Measurements from ENCODE around the gene SLC25A21.

The SLC25A21 gene

GRCh38 chr14:37023875-37024565 is 148.4 kb downstream of the SLC25A21 start:
- TF ChIP-seq, protein P1, sequence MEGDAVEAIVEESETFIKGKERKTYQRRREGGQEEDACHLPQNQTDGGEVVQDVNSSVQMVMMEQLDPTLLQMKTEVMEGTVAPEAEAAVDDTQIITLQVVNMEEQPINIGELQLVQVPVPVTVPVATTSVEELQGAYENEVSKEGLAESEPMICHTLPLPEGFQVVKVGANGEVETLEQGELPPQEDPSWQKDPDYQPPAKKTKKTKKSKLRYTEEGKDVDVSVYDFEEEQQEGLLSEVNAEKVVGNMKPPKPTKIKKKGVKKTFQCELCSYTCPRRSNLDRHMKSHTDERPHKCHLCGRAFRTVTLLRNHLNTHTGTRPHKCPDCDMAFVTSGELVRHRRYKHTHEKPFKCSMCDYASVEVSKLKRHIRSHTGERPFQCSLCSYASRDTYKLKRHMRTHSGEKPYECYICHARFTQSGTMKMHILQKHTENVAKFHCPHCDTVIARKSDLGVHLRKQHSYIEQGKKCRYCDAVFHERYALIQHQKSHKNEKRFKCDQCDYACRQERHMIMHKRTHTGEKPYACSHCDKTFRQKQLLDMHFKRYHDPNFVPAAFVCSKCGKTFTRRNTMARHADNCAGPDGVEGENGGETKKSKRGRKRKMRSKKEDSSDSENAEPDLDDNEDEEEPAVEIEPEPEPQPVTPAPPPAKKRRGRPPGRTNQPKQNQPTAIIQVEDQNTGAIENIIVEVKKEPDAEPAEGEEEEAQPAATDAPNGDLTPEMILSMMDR (IDR thresholded peaks at IDR 0.05; ENCODE audit: unreplicated experiment in 3 of 3), result no peak

DNA sequence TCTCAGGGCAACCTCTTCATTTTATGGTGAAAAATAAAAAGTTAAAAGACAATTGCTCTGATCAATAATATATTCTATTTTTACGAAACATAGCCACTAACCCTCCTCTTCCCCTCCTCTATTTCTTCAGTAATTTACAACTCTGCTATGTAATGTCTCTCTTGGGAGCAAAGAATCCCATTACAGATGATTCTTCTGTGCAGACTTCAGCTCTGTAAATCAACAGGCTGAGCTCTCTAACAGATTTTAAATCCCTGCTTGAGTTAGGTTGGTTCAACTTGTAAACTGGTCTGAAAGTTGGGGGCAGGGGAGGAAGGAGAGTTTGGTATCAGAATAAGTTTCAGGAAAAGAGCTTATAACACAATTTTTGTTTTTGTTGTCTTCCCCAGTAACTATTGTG is 151.0 kb downstream of the SLC25A21 start:
- Mint-ChIP-seq H3K9me3 (peaks cover 8% of the 10 kb centered on the region), H3K27ac (peak overlapping the region; percentile 1 to 43 (median 22)), H3K27me3 (ENCODE audit: low read depth) (no peaks in the 10 kb centered on the region), H3K36me3 (ENCODE audit: low read depth) (peaks cover 5% of the 10 kb centered on the region), H3K4me1 (peaks cover 43% of the 10 kb centered on the region), H3K4me3 (no peak overlapping the region)
- TF ChIP-seq, protein P1 (IDR thresholded peaks at IDR 0.05; ENCODE audit: unreplicated experiment in 3 of 3), result no peak

More at GRCh38 chr14:37023875-37024565, 148.4 kb downstream of the SLC25A21 start:
- Mint-ChIP-seq H3K4me1 (peaks cover 60% of the 10 kb centered on the region), H3K9me3 (no peaks in the 10 kb centered on the region), H3K36me3 (ENCODE audit: low read depth) (no peaks in the 10 kb centered on the region), H3K27me3 (ENCODE audit: low read depth) (no peaks in the 10 kb centered on the region), H3K27ac (no peak overlapping the region), H3K4me3 (no peak overlapping the region)

DNA sequence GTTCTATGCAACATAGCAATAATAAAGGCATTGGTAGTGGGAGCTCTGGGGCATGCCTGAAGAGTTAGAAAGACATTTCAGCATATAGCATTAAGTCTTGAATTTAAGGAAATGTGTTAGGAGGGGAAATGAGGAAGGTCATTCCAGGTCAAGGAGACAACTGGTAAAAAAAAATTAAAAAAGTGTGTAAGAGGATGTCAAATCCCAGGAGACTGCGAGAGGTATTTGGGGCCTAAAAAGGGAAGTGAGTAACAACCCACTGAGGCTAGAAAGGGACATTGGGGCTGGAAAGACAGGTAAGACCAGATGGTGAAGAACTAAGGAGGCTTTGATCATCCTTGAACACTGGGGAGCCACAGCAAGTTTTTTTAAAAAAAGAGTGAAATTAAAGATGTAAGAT is 152.9 kb downstream of the SLC25A21 start:
- TF ChIP-seq, protein P1 (IDR thresholded peaks at IDR 0.05; ENCODE audit: unreplicated experiment in 3 of 3), result no peak
- Mint-ChIP-seq H3K9me3 (peaks cover 10% of the 10 kb centered on the region), H3K4me3 (no peak overlapping the region), H3K27me3 (ENCODE audit: low read depth) (no peaks in the 10 kb centered on the region), H3K4me1 (peaks cover 25% of the 10 kb centered on the region), H3K36me3 (ENCODE audit: low read depth) (peaks cover 5% of the 10 kb centered on the region), H3K27ac (no peak overlapping the region)

- H3K27me3 Mint-ChIP-seq (ENCODE audit: low read depth), result no peaks in the 10 kb centered on the region
- H3K4me3 Mint-ChIP-seq, result no peak overlapping the region
- peaks cover 5% of the 10 kb centered on the region for H3K36me3 Mint-ChIP-seq (ENCODE audit: low read depth)
- TF ChIP-seq, protein P1 (IDR thresholded peaks at IDR 0.05; ENCODE audit: unreplicated experiment in 3 of 3), result no peak
- no peak overlapping the region for H3K27ac Mint-ChIP-seq
- peaks cover 12% of the 10 kb centered on the region for H3K9me3 Mint-ChIP-seq
- peaks cover 19% of the 10 kb centered on the region for H3K4me1 Mint-ChIP-seq
Observed at GRCh38 chr14:37018571-37019240, 153.7 kb downstream of the SLC25A21 start.

- TF ChIP-seq, protein P1 (IDR thresholded peaks at IDR 0.05; ENCODE audit: unreplicated experiment in 3 of 3), result no peak
- Mint-ChIP-seq H3K27ac (no peak overlapping the region), H3K36me3 (ENCODE audit: low read depth) (peaks cover 5% of the 10 kb centered on the region), H3K27me3 (ENCODE audit: low read depth) (no peaks in the 10 kb centered on the region), H3K9me3 (peaks cover 12% of the 10 kb centered on the region), H3K4me1 (peaks cover 10% of the 10 kb centered on the region), H3K4me3 (no peak overlapping the region)
Observed at GRCh38 chr14:37013078-37013477, 159.3 kb downstream of the SLC25A21 start.

All from nephron (organoid).